Astrocyte (in vitro differentiated cells and primary cell): Measurements from ENCODE around the gene CYTH3.

Experiments used
- CTCF ChIP-seq: IDR thresholded peaks from 2 replicates; pipeline ENCODE4 v1.5.1; 2011; ENCODE audit warnings: low read depth, mild to moderate bottlenecking, inconsistent platforms, low read length, moderate library complexity; ENCODE audit not compliant: insufficient read depth
- EZH2 ChIP-seq: IDR thresholded peaks from 2 replicates; pipeline ENCODE4 v1.6.1; 2012; ENCODE audit warnings: mild to moderate bottlenecking, low read length, inconsistent platforms; ENCODE audit not compliant: insufficient read depth

GRCh38 chr7:6157685-6158423 lies 114.6 kb downstream of the CYTH3 start:
- no peak for TF ChIP-seq CTCF
- no peak for TF ChIP-seq EZH2
